Measurements from ENCODE around the gene TMC3. TPM values are rescaled to one million over a fixed set of nuclear protein-coding genes. Genes with fewer than 3 reads are reported as not detected.
A peak's percentile ranks its signal among the peaks of the same experiment; 100 is the strongest.
"Not testable (repeated sequence)": the region's sequence is repeated elsewhere in the genome, so short reads cannot be mapped to it uniquely, and the experiment has no call there.

TMC3 gene
- total RNA-seq (under 1 TPM in 2 of 5 donors, not detected in 3; under 0.01 to 0.92 TPM), polyA plus RNA-seq (under 1 TPM in 1 of 3 donors, not detected in 2; 0.03 TPM)
- long read RNA-seq, donor 1 = 0 reads
- long read RNA-seq, donor 2 = 0 reads
- long read RNA-seq, donor 3 = 0 reads
- long read RNA-seq, donor 4 = 0 reads
- long read RNA-seq, donor 5 = 0 reads
- long read RNA-seq, donor 6 = 0 reads
- long read RNA-seq, donor 7 = 0 reads
- long read RNA-seq, donor 8 = 0 reads
- long read RNA-seq, donor 9 = 0 reads
- long read RNA-seq, donor 10 = 0 reads

DNA sequence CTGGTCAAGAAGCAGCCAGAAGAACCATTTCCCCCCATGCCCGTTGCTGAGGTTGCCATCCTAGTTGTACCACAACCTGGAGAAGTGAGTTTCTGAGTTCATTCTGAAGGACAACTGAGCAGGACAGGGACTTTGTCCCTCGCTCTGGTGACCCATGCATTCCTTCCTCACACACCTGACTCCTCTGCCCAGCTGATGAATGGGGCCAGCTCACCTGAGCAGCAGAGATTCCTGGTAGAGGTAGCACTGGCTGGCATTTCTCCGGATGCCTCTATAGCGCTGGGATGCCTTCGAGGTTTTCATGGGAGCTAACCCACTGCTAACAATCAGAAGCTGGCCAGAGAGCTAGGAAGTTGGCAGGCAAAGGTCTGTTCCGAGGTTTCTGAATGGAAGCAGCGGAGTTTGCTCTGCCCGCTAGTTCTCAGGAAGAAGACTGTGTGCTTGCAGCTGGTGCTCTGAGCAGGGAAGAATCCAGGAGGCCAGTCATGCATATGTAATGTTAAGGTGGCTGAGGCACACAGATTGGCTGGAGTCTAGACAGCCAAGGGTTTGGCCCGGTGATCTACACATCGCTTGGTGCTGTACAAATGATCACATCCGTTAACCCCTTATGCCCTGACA is at the start of gene TMC3:
TSS of gene TMC3 (minus strand) at position 439 of the 621 bp plus-strand sequence. CDS start at position 303, 136 bp downstream.
- Histone ChIP-seq H3K4me1 (peaks cover 0 to 10% (median 7%) of the 10 kb centered on the region in 4 donors), H3K27ac (no peak within 1 kb of the TSS), H3K9me3 (no peaks in the 10 kb centered on the region), H3K4me3 (no peak within 1 kb of the TSS), H3K36me3 (no peaks in the 10 kb centered on the region), H3K27me3 (no peaks in the 10 kb centered on the region)
- intact Hi-C loops (cut with DNase I; ENCODE audit: low total_unique reads) = no loop called here
- DNase-seq = peak in 1 of 2 donors; percentile 17
- TF ChIP-seq POLR2A (IDR thresholded peaks at IDR 0.05) (no peak), EP300 (IDR thresholded peaks at IDR 0.05) (no peak), POLR2AphosphoS5 (IDR thresholded peaks at IDR 0.05) (no peak)
- TF ChIP-seq, protein P1, sequence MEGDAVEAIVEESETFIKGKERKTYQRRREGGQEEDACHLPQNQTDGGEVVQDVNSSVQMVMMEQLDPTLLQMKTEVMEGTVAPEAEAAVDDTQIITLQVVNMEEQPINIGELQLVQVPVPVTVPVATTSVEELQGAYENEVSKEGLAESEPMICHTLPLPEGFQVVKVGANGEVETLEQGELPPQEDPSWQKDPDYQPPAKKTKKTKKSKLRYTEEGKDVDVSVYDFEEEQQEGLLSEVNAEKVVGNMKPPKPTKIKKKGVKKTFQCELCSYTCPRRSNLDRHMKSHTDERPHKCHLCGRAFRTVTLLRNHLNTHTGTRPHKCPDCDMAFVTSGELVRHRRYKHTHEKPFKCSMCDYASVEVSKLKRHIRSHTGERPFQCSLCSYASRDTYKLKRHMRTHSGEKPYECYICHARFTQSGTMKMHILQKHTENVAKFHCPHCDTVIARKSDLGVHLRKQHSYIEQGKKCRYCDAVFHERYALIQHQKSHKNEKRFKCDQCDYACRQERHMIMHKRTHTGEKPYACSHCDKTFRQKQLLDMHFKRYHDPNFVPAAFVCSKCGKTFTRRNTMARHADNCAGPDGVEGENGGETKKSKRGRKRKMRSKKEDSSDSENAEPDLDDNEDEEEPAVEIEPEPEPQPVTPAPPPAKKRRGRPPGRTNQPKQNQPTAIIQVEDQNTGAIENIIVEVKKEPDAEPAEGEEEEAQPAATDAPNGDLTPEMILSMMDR (IDR thresholded peaks at IDR 0.05) = no peak
- WGBS, 5 donors = 41 to 63% (median 51%) methylated on average over 11 of the region's 11 CpGs

DNA sequence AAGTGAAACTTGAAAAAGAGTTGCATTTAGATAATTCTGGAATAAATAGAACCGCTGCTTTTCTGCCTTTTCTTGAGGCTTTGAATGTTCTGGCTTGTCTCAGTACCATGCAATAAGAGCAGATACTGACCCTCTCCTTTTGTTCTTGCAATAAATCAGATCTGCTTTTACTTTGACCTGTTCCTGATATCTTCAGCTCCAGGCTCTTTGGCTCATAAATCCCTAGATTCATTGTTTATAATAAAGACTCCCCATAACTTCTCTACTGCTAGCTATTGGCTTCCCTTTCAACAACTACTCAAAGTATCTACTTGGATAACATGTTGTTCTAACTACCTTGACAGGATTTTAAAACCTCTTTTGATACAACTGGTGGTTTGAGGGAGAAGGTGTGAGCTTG is 47.4 kb upstream of the TMC3 start:
- Histone ChIP-seq H3K9me3 (no peaks in the 10 kb centered on the region), H3K27ac (no peak overlapping the region), H3K4me3 (no peak overlapping the region), H3K36me3 (no peaks in the 10 kb centered on the region), H3K27me3 (peaks cover 0 to 6% (median 0%) of the 10 kb centered on the region in 3 donors), H3K4me1 (no peaks in the 10 kb centered on the region)
- DNase-seq = no peak
- intact Hi-C loops (cut with DNase I; ENCODE audit: low total_unique reads) = no loop called here
- TF ChIP-seq POLR2A (IDR thresholded peaks at IDR 0.05) = no peak
- WGBS, 5 donors = 69 to 97% (median 80%) methylated on average over 1 of the region's 1 CpG

DNA sequence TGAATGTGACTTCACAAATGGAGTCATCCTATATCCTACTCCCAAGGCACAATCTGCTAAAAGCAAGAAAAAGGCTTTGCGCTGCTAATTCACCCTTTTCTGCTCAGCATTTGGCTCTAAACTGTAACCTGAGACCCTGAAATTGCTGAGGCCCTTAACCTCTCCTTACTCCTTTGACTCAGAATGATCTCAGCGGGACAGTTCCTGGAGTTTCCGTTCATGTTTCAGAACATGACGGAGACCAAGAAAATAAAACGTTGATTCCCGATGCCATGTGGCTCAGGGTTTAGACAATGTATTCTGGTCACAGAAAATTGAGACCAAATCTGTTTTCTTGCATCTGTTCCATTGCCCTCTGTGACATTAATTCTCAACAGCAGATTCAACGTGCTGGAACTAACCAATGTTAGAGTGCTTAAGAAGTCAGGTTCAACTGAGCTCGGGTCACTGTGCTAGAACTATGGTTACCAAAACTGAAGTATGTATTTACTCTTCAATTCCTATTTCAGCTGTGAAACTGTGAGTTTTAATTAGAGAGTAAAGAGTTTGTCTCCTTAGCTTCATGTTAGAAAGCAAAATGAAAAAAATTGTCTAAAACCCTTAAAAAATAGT is 45.4 kb upstream of the TMC3 start:
- H3K9me3 ChIP-seq = no peaks in the 10 kb centered on the region
- H3K27ac ChIP-seq = no peak overlapping the region
- 43 to 62% (median 48%) methylated on average over 8 of the region's 8 CpGs for WGBS, 5 donors
- H3K4me3 ChIP-seq = no peak overlapping the region
- intact Hi-C loops (cut with DNase I; ENCODE audit: low total_unique reads) = no loop called here
- H3K36me3 ChIP-seq = no peaks in the 10 kb centered on the region
- DNase-seq = no peak
- no peaks in the 10 kb centered on the region for H3K4me1 ChIP-seq
- H3K27me3 ChIP-seq = no peaks in the 10 kb centered on the region
- TF ChIP-seq, protein P1 (IDR thresholded peaks at IDR 0.05) = no peak
- TF ChIP-seq EP300 (IDR thresholded peaks at IDR 0.05) (no peak), POLR2A (IDR thresholded peaks at IDR 0.05) (no peak), POLR2AphosphoS5 (IDR thresholded peaks at IDR 0.05) (no peak)

DNA sequence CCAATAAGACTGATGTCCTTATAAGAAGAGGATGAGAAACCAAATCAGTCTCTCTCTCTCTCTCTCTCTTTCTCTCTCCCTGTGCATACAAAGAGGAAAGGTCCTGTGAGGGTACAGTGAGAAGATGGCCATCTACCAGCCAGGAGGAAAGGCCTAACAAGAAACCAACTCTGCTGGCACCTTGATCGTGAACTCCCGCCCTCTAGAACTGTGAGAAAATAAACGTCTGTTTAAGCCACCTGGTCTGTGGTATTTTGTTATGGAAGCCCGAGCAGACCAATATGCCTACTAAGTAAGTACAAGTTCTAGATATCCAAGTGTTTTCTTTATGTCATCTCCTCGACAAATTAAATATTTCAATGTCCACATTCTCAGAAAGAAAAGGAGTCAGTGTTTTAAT is 44.9 kb upstream of the TMC3 start:
- Histone ChIP-seq H3K36me3 (no peaks in the 10 kb centered on the region), H3K9me3 (no peaks in the 10 kb centered on the region), H3K4me3 (no peak overlapping the region), H3K27me3 (peaks cover 0 to 2% (median 0%) of the 10 kb centered on the region in 3 donors), H3K27ac (no peak overlapping the region), H3K4me1 (no peaks in the 10 kb centered on the region)
- no peak for DNase-seq
- TF ChIP-seq, protein P1 (IDR thresholded peaks at IDR 0.05) = no peak
- 35 to 61% (median 43%) methylated on average over 5 of the region's 5 CpGs for WGBS, 5 donors
- intact Hi-C loops (cut with DNase I; ENCODE audit: low total_unique reads) = no loop called here

DNA sequence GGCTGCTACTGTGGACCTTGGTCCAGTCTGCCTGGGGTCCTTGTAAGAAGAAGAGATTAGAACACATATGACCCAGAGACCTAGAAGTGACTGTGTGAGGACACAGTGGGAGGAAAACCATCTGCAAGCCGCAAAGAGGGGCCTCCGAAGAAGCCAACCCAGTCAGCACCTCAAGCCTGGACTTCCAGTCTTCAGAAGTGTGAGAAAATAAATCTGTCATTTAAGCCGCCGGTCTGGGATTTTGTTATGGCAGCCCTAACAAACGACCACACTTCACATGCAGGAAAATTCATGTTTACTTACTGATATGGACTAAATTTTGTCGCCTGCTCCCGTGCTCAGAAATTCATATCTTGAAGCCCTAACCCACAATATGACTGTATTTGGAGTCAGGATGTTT is 44.4 kb upstream of the TMC3 start:
- H3K27ac ChIP-seq = no peak overlapping the region
- intact Hi-C loops (cut with DNase I; ENCODE audit: low total_unique reads) = no loop called here
- no peak for DNase-seq
- H3K4me1 ChIP-seq = no peaks in the 10 kb centered on the region
- 39 to 61% (median 48%) methylated on average over 7 of the region's 7 CpGs for WGBS, 5 donors
- H3K27me3 ChIP-seq = peaks cover 0 to 4% (median 0%) of the 10 kb centered on the region in 3 donors
- H3K9me3 ChIP-seq = no peaks in the 10 kb centered on the region
- H3K36me3 ChIP-seq = no peaks in the 10 kb centered on the region
- H3K4me3 ChIP-seq = no peak overlapping the region
- TF ChIP-seq POLR2AphosphoS5 (IDR thresholded peaks at IDR 0.05) (no peak), POLR2A (IDR thresholded peaks at IDR 0.05) (no peak), EP300 (IDR thresholded peaks at IDR 0.05) (no peak)
- TF ChIP-seq, protein P1 (IDR thresholded peaks at IDR 0.05) = no peak

DNA sequence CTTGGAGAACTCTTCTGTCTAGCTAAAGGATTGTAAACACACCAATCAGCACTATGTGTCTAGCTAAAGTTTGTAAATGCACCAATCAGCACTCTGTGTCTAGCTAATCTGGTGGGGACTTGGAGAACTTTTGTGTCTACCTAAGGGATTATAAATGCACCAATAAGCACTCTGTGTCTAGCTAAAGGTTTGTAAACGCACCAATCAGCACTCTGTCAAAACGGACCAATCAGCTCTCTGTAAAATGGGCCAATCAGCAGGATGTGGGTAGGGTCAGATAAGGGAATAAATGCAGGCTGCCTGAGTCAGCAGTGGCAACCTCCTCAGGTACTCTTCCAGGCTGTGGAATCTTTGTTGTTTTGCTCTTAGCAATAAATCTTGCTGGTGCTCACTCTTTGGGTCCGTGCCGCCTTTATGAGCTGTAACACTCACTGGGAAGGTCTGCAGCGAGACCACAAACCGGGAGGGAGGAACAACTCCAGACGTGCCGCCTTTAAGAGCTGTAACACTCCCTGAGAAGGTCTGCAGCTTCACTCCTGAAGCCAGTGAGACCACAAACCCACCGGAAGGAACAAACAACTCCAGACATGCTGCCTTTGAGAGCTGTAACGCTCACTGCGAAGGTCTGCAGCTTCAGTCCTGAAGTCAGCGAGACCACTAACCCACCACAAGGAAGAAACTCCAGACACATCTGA is 40.4 kb upstream of the TMC3 start:
- H3K4me3 ChIP-seq; H3K4me1 ChIP-seq; H3K27me3 ChIP-seq; DNase-seq; H3K9me3 ChIP-seq; H3K36me3 ChIP-seq; intact Hi-C loops (cut with DNase I; ENCODE audit: low total_unique reads); H3K27ac ChIP-seq: not testable (repeated sequence)
- WGBS, 5 donors = 77 to 88% (median 85%) methylated on average over 12 of the region's 12 CpGs

Data from stomach (tissue), 19 donors.